HepG2 (cell line): ENCODE measurements around the gene CMTM2. TPM values are rescaled to one million over a fixed set of nuclear protein-coding genes. Genes with fewer than 3 reads are reported as not detected.

Experiments
- BCL6 ChIP-seq: IDR thresholded peaks from 2 replicates; pipeline ENCODE4 v1.6.1; 2016; ENCODE audit warnings: missing genetic modification reagents, missing compliant biosample characterization
- MTA3 ChIP-seq: sonication (generic); formaldehyde crosslinking; IDR thresholded peaks from 2 replicates; pipeline ENCODE4 v1.4.0; 2020; ENCODE audit warnings: missing genetic modification reagents
- NONO ChIP-seq, 2 experiments: fragments of 450-650 bp in 1 of 2; sonication (generic) in 1 of 2; formaldehyde crosslinking in 1 of 2; IDR thresholded peaks in 1 of 2; conservative IDR thresholded peaks in 1 of 2; 2 replicates each; pipeline versions ENCODE4 v1.6.1 to v1.8.0; 2017 to 2022; ENCODE audit warnings: mild to moderate bottlenecking in 1 of 2, missing genetic modification reagents in 1 of 2, moderate library complexity in 1 of 2
- SMYD3 ChIP-seq: sonication (generic); formaldehyde crosslinking; IDR thresholded peaks from 2 replicates; pipeline ENCODE4 v1.8.1; 2023; ENCODE audit warnings: mild to moderate bottlenecking, missing genetic modification reagents
- STAT5B ChIP-seq: sonication (generic); formaldehyde crosslinking; IDR thresholded peaks from 2 replicates; pipeline ENCODE4 v1.4.0; 2020; ENCODE audit warnings: missing genetic modification reagents
- TSC22D2 ChIP-seq: sonication (generic); formaldehyde crosslinking; IDR thresholded peaks from 2 replicates; pipeline ENCODE4 v1.5.1; 2020; ENCODE audit warnings: missing genetic modification reagents, mild to moderate bottlenecking, borderline replicate concordance
- ZBTB8A ChIP-seq: sonication (generic); formaldehyde crosslinking; IDR thresholded peaks from 2 replicates; pipeline ENCODE4 v1.4.0; 2020; ENCODE audit warnings: mild to moderate bottlenecking, low read depth, missing genetic modification reagents, borderline replicate concordance
- ZFX ChIP-seq: sonication (generic); formaldehyde crosslinking; IDR thresholded peaks from 2 replicates; pipeline ENCODE4 v1.4.0; 2020; ENCODE audit warnings: mild to moderate bottlenecking, low read depth, missing genetic modification reagents, moderate library complexity
- ZNF10 ChIP-seq: sonication (generic); formaldehyde crosslinking; IDR thresholded peaks from 2 replicates; pipeline ENCODE4 v1.4.0; 2020; ENCODE audit warnings: mild to moderate bottlenecking, low read depth, missing genetic modification reagents, borderline replicate concordance
- ZNF431 ChIP-seq: sonication (generic); formaldehyde crosslinking; IDR thresholded peaks from 2 replicates; pipeline ENCODE4 v1.9.0; 2022; ENCODE audit warnings: missing genetic modification reagents, low read depth, mild to moderate bottlenecking, borderline replicate concordance
- ZNF550 ChIP-seq: sonication (generic); formaldehyde crosslinking; IDR thresholded peaks from 2 replicates; pipeline ENCODE4 v1.4.0; 2020; ENCODE audit warnings: mild to moderate bottlenecking, missing genetic modification reagents, borderline replicate concordance
- ZNF558 ChIP-seq: sonication (generic); formaldehyde crosslinking; IDR thresholded peaks from 2 replicates; pipeline ENCODE4 v1.9.0; 2022; ENCODE audit warnings: mild to moderate bottlenecking, missing genetic modification reagents, borderline replicate concordance
- ZNF773 ChIP-seq: sonication (generic); formaldehyde crosslinking; IDR thresholded peaks from 2 replicates; pipeline ENCODE4 v1.4.0; 2020; ENCODE audit warnings: missing genetic modification reagents, borderline replicate concordance
- ZSCAN30 ChIP-seq: sonication (generic); formaldehyde crosslinking; IDR thresholded peaks from 2 replicates; pipeline ENCODE4 v1.5.0; 2020; ENCODE audit warnings: mild to moderate bottlenecking, missing genetic modification reagents
- polyA plus RNA-seq, 8 experiments: library from polyadenylated mRNA; depleted of rRNA in 3 of 8; stranded (reverse) in 7 of 8; unstranded in 1 of 8; fragments of >200 nt; fragmentation: Illumina TruSeq in 4 of 8; extraction: Trizol in 4 of 8; gene quantifications; 2 replicates each; pipeline versions ENCODE4 v1.2.1 to v1.2.3, GENCODE V29; 2011 to 2016; ENCODE audit warnings: low read depth in 4 of 8, missing spikeins in 1 of 8, mixed read lengths in 1 of 8; ENCODE audit not compliant: insufficient read depth in 1 of 8
- total RNA-seq, 5 experiments: library from RNA; depleted of rRNA; stranded (reverse); fragments of >200 nt; fragmentation: Illumina TruSeq; extraction: Trizol; gene quantifications; 2 replicates each; pipeline ENCODE4 v1.2.3, GENCODE V29; 2016; ENCODE audit warnings: low read depth in 1 of 5
- TF ChIP-seq, protein P1 (sequence below): sonication (generic); formaldehyde crosslinking; IDR thresholded peaks from 2 replicates; pipeline ENCODE4 v1.4.0; 2020; ENCODE audit warnings: mild to moderate bottlenecking, missing genetic modification reagents
- TF ChIP-seq, protein P2 (sequence below): sonication (generic); formaldehyde crosslinking; IDR thresholded peaks from 2 replicates; pipeline ENCODE4 v1.5.0; 2020; ENCODE audit warnings: mild to moderate bottlenecking, missing genetic modification reagents, borderline replicate concordance
- TF ChIP-seq, protein P3 (sequence below): sonication (generic); formaldehyde crosslinking; IDR thresholded peaks from 2 replicates; pipeline ENCODE4 v1.4.0; 2020; ENCODE audit warnings: missing genetic modification reagents, borderline replicate concordance
- TF ChIP-seq, protein P4 (sequence below): IDR thresholded peaks from 2 replicates; pipeline ENCODE4 v1.6.1; 2016; ENCODE audit warnings: missing genetic modification reagents, missing compliant biosample characterization
- TF ChIP-seq, protein P5 (sequence below): sonication (generic); formaldehyde crosslinking; IDR thresholded peaks from 2 replicates; pipeline ENCODE4 v1.4.0; 2020; ENCODE audit warnings: missing genetic modification reagents

CMTM2 gene
- total and polyA plus RNA-seq, 2 of the 13 experiments (the other 11 are each of a cell fraction or from before 2014, with no cell fraction given) = not detected

DNA sequence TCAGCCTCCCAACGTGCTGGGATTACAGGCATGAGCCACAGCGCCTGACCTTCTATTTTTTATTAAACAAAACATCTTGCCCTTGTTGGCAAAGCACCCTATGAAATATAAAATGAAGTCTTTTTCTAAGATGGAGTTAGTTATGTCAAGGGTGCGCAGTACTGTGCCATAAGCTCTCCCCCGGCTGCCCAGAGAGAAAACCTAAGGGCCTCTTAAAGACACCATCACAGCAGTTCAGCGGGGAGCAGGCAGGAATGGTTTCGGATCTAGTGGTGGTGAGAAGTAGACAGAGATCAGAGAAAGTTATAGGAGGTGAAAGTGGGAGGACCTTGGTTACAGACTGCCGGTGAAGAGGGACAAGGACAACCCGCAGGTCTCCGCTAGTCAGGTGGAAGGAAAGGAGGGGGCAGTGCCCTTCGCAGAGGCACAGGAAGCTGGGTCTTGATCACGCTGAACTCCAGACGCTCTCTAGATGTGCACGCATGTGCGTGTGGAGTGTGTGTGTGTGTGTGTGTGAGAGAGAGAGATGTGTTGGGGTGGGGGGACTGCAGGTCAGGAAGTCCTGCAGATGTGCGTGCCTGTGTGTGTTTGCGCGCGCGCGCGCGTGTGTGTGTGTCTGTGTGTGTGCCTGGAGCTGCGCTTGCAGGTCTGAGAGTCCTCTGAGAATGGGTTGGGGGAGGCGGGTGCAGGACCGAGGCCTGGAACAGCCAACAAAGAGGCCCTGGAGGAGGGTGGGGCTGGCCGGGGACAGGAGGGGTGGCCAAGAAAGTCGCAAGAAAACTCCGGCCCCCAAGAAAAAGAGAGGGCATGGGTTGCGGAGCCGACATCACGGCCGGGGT, 24.5 kb downstream of the CMTM2 start (continued):
- no peak for TF ChIP-seq ZSCAN30 (CRISPR knock-in tag)
- TF ChIP-seq MTA3 (CRISPR knock-in tag) = no peak
- TF ChIP-seq ZNF550 = peak; percentile 78; the same call in 1 of the 2 replicates
- 0 out of 2 replicates have a peak, but pooled peaks have one; percentile 27 for TF ChIP-seq ZNF558 (CRISPR knock-in tag)
- TF ChIP-seq NONO (IDR thresholded peaks at IDR 0.05) = no peak
- TF ChIP-seq NONO (CRISPR knock-in tag; conservative IDR thresholded peaks at IDR 0.05) = peak; percentile 59; the same call in 1 of the 2 replicates
- peak; percentile 78 for TF ChIP-seq ZFX (CRISPR knock-in tag)
- TF ChIP-seq, protein P1, sequence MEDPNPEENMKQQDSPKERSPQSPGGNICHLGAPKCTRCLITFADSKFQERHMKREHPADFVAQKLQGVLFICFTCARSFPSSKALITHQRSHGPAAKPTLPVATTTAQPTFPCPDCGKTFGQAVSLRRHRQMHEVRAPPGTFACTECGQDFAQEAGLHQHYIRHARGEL (CRISPR knock-in tag) = no peak
- TF ChIP-seq ZNF773 (CRISPR knock-in tag) = no peak
- TF ChIP-seq, protein P2, sequence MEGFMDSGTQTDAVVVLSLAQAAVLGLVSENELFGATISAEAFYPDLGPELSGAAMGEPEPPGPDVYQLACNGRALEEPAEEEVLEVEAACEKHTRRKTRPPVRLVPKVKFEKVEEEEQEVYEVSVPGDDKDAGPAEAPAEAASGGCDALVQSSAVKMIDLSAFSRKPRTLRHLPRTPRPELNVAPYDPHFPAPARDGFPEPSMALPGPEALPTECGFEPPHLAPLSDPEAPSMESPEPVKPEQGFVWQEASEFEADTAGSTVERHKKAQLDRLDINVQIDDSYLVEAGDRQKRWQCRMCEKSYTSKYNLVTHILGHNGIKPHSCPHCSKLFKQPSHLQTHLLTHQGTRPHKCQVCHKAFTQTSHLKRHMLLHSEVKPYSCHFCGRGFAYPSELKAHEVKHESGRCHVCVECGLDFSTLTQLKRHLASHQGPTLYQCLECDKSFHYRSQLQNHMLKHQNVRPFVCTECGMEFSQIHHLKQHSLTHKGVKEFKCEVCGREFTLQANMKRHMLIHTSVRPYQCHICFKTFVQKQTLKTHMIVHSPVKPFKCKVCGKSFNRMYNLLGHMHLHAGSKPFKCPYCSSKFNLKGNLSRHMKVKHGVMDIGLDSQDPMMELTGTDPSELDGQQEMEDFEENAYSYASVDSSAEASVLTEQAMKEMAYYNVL = no peak
- no peak for TF ChIP-seq ZBTB8A (CRISPR knock-in tag)
- TF ChIP-seq STAT5B (CRISPR knock-in tag) = no peak; the same call in 1 of the 2 replicates
- no peak for TF ChIP-seq ZNF431
- 0 out of 2 replicates have a peak, but pooled peaks have one; percentile 10 for TF ChIP-seq TSC22D2 (CRISPR knock-in tag)
- TF ChIP-seq BCL6 = no peak
- TF ChIP-seq, protein P3, sequence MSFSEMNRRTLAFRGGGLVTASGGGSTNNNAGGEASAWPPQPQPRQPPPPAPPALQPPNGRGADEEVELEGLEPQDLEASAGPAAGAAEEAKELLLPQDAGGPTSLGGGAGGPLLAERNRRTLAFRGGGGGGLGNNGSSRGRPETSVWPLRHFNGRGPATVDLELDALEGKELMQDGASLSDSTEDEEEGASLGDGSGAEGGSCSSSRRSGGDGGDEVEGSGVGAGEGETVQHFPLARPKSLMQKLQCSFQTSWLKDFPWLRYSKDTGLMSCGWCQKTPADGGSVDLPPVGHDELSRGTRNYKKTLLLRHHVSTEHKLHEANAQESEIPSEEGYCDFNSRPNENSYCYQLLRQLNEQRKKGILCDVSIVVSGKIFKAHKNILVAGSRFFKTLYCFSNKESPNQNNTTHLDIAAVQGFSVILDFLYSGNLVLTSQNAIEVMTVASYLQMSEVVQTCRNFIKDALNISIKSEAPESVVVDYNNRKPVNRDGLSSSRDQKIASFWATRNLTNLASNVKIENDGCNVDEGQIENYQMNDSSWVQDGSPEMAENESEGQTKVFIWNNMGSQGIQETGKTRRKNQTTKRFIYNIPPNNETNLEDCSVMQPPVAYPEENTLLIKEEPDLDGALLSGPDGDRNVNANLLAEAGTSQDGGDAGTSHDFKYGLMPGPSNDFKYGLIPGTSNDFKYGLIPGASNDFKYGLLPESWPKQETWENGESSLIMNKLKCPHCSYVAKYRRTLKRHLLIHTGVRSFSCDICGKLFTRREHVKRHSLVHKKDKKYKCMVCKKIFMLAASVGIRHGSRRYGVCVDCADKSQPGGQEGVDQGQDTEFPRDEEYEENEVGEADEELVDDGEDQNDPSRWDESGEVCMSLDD (CRISPR knock-in tag) = no peak
- TF ChIP-seq, protein P4, sequence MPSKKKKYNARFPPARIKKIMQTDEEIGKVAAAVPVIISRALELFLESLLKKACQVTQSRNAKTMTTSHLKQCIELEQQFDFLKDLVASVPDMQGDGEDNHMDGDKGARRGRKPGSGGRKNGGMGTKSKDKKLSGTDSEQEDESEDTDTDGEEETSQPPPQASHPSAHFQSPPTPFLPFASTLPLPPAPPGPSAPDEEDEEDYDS (CRISPR knock-in tag) = no peak
- TF ChIP-seq, protein P5, sequence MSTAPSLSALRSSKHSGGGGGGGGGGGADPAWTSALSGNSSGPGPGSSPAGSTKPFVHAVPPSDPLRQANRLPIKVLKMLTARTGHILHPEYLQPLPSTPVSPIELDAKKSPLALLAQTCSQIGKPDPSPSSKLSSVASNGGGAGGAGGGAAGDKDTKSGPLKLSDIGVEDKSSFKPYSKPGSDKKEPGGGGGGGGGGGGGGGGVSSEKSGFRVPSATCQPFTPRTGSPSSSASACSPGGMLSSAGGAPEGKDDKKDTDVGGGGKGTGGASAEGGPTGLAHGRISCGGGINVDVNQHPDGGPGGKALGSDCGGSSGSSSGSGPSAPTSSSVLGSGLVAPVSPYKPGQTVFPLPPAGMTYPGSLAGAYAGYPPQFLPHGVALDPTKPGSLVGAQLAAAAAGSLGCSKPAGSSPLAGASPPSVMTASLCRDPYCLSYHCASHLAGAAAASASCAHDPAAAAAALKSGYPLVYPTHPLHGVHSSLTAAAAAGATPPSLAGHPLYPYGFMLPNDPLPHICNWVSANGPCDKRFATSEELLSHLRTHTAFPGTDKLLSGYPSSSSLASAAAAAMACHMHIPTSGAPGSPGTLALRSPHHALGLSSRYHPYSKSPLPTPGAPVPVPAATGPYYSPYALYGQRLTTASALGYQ (CRISPR knock-in tag) = no peak
- TF ChIP-seq ZNF10 = no peak
- TF ChIP-seq SMYD3 = no peak
